ENCODE results near the gene ACOXL. TPM values are rescaled to one million over a fixed set of nuclear protein-coding genes. Genes with fewer than 3 reads are reported as not detected.

Gene ACOXL
- total RNA-seq, 1 donor from 2014 or later, result 0.23 TPM

DNA sequence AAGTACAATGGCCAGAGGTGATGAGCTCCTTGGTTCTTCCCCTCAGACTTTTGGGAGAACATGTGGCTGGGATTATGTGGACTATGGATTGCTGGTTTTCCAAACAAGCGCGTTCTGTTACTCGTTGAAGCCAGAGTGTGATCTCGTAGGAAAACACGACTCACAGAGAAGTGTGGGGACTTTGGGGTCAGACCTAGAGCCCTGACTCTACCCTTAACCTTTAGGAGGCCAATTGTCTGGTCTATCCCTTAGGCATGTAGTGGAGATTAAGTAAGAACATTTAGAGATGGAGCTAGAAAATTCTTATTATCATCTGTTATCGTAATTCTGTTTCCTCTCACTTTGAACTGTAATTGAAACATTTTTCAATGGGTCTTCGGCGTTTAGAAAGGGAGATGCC, 424.2 kb downstream of the ACOXL start:
- no peaks in the 10 kb centered on the region for H3K27me3 Mint-ChIP-seq (ENCODE audit: low read depth, unreplicated experiment)

DNA sequence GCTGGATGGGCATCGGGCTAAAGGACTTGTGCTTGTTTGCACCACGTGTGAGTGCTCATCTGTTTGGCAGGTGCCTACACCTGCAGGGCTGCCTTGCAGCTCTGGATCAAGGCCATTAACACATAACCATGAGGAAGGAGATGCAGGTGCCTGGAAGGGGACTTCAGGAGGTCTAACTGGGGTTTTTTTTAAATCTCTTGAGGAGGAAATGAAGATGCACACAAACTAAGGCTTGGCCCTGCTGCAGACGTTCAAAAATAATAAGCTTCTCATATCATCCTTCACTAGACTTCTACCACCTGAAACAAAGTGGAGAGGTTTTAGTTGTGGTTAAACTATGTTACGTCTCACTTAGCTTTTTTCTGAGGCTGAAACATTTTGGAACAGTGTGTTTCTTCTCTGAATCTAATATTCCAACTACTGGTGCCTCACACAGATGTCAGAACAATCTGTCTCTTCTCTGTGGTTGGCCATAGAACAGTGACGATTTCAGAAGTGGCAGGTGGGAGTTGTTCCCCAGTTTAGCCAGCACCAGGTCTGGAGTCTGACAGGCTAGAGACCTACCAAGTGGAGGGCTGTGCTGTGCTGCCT, 424.8 kb downstream of the ACOXL start:
- no peaks in the 10 kb centered on the region for H3K27me3 Mint-ChIP-seq (ENCODE audit: low read depth, unreplicated experiment)
- no peak for FAIRE-seq
- TF ChIP-seq, protein P1, sequence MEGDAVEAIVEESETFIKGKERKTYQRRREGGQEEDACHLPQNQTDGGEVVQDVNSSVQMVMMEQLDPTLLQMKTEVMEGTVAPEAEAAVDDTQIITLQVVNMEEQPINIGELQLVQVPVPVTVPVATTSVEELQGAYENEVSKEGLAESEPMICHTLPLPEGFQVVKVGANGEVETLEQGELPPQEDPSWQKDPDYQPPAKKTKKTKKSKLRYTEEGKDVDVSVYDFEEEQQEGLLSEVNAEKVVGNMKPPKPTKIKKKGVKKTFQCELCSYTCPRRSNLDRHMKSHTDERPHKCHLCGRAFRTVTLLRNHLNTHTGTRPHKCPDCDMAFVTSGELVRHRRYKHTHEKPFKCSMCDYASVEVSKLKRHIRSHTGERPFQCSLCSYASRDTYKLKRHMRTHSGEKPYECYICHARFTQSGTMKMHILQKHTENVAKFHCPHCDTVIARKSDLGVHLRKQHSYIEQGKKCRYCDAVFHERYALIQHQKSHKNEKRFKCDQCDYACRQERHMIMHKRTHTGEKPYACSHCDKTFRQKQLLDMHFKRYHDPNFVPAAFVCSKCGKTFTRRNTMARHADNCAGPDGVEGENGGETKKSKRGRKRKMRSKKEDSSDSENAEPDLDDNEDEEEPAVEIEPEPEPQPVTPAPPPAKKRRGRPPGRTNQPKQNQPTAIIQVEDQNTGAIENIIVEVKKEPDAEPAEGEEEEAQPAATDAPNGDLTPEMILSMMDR (IDR thresholded peaks at IDR 0.05; ENCODE audit: insufficient read depth, low read depth, low read length), result no peak
- no peak for TF ChIP-seq EZH2 (IDR thresholded peaks at IDR 0.05; ENCODE audit: insufficient read depth, low read length)
- Histone ChIP-seq H2AFZ (ENCODE audit: low read depth, low read length) (no peak overlapping the region), H3K4me2 (ENCODE audit: low read length) (no peak overlapping the region), H3K27ac (ENCODE audit: low read depth, low read length) (no peak overlapping the region), H3K4me1 (ENCODE audit: insufficient read depth, low read length) (peaks cover 28% of the 10 kb centered on the region), H3K36me3 (ENCODE audit: insufficient read depth, low read length) (no peaks in the 10 kb centered on the region), H3K4me3 (ENCODE audit: insufficient read depth, low read depth, low read length) (no peak overlapping the region), H3K79me2 (ENCODE audit: insufficient read depth, low read length) (no peaks in the 10 kb centered on the region), H4K20me1 (ENCODE audit: insufficient read depth, low read length) (no peaks in the 10 kb centered on the region), H3K9me3 (ENCODE audit: insufficient read depth, low read depth, low read length) (no peaks in the 10 kb centered on the region), H3K27me3 (ENCODE audit: insufficient read depth, low read length) (no peaks in the 10 kb centered on the region), H3K9ac (ENCODE audit: low read length) (no peak overlapping the region)
- no peak overlapping the region for H3K27ac Mint-ChIP-seq (ENCODE audit: unreplicated experiment)
- peaks cover 29% of the 10 kb centered on the region for H3K36me3 Mint-ChIP-seq (ENCODE audit: low read depth, unreplicated experiment)
- no peak overlapping the region for H3K4me3 Mint-ChIP-seq (ENCODE audit: unreplicated experiment)
- peaks cover 1% of the 10 kb centered on the region for H3K9me3 Mint-ChIP-seq (ENCODE audit: unreplicated experiment)
- H3K4me1 Mint-ChIP-seq (ENCODE audit: low read depth, unreplicated experiment), result peaks cover 50% of the 10 kb centered on the region
- no peak for DNase-seq (ENCODE audit: low read depth)

More for the DNA sequence above, 424.2 kb downstream of the ACOXL start:
- no peak overlapping the region for H3K4me3 ChIP-seq (ENCODE audit: insufficient read depth, low read depth, low read length)
- no peak overlapping the region for H3K4me2 ChIP-seq (ENCODE audit: low read length)
- no peaks in the 10 kb centered on the region for H3K9me3 ChIP-seq (ENCODE audit: insufficient read depth, low read depth, low read length)
- no peak overlapping the region for H3K27ac ChIP-seq (ENCODE audit: low read depth, low read length)
- Mint-ChIP-seq H3K4me1 (ENCODE audit: low read depth, unreplicated experiment) (peaks cover 46% of the 10 kb centered on the region), H3K27ac (ENCODE audit: unreplicated experiment) (peak overlapping the region; percentile 15), H3K9me3 (ENCODE audit: unreplicated experiment) (peaks cover 1% of the 10 kb centered on the region), H3K36me3 (ENCODE audit: low read depth, unreplicated experiment) (peaks cover 29% of the 10 kb centered on the region), H3K4me3 (ENCODE audit: unreplicated experiment) (no peak overlapping the region)
- H2AFZ ChIP-seq (ENCODE audit: low read depth, low read length), result no peak overlapping the region
- H3K36me3 ChIP-seq (ENCODE audit: insufficient read depth, low read length), result no peaks in the 10 kb centered on the region
- DNase-seq (ENCODE audit: low read depth) (no peak), FAIRE-seq (no peak)
- H3K79me2 ChIP-seq (ENCODE audit: insufficient read depth, low read length), result no peaks in the 10 kb centered on the region
- no peak for TF ChIP-seq EZH2 (IDR thresholded peaks at IDR 0.05; ENCODE audit: insufficient read depth, low read length)
- TF ChIP-seq, protein P1 (IDR thresholded peaks at IDR 0.05; ENCODE audit: insufficient read depth, low read depth, low read length), result no peak
- no peaks in the 10 kb centered on the region for H4K20me1 ChIP-seq (ENCODE audit: insufficient read depth, low read length)
- H3K9ac ChIP-seq (ENCODE audit: low read length), result no peak overlapping the region
- no peaks in the 10 kb centered on the region for H3K27me3 ChIP-seq (ENCODE audit: insufficient read depth, low read length)
- peaks cover 22% of the 10 kb centered on the region for H3K4me1 ChIP-seq (ENCODE audit: insufficient read depth, low read length)

DNA sequence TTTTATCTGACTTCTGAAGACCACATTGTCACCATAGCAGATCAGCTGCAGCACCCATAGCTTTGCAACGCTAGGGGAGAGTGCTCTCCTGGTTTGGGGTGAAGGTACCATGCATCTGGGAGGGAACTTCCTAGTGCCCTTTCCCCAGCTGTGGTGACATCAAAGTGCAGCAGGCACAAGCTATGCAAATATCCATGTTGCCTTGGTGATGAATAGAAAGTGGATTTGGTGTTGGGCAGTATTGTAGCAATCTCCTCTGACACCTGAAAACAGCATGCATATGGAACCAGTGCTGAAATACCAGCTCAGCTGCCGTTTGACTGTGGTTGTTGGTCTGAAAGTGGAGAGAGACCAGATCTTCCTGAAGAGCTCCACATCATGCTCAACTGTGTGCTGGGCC, 425.4 kb downstream of the ACOXL start:
- Mint-ChIP-seq H3K4me1 (ENCODE audit: low read depth, unreplicated experiment) (peaks cover 56% of the 10 kb centered on the region), H3K36me3 (ENCODE audit: low read depth, unreplicated experiment) (peaks cover 26% of the 10 kb centered on the region), H3K27ac (ENCODE audit: unreplicated experiment) (no peak overlapping the region), H3K27me3 (ENCODE audit: low read depth, unreplicated experiment) (no peaks in the 10 kb centered on the region), H3K9me3 (ENCODE audit: unreplicated experiment) (peaks cover 1% of the 10 kb centered on the region), H3K4me3 (ENCODE audit: unreplicated experiment) (no peak overlapping the region)
- Histone ChIP-seq H3K4me3 (ENCODE audit: insufficient read depth, low read depth, low read length) (no peak overlapping the region), H3K27me3 (ENCODE audit: insufficient read depth, low read length) (no peaks in the 10 kb centered on the region), H3K4me1 (ENCODE audit: insufficient read depth, low read length) (peaks cover 34% of the 10 kb centered on the region), H3K36me3 (ENCODE audit: insufficient read depth, low read length) (no peaks in the 10 kb centered on the region), H4K20me1 (ENCODE audit: insufficient read depth, low read length) (no peaks in the 10 kb centered on the region), H2AFZ (ENCODE audit: low read depth, low read length) (no peak overlapping the region), H3K27ac (ENCODE audit: low read depth, low read length) (no peak overlapping the region), H3K9me3 (ENCODE audit: insufficient read depth, low read depth, low read length) (no peaks in the 10 kb centered on the region), H3K9ac (ENCODE audit: low read length) (no peak overlapping the region), H3K4me2 (ENCODE audit: low read length) (no peak overlapping the region), H3K79me2 (ENCODE audit: insufficient read depth, low read length) (no peaks in the 10 kb centered on the region)
- DNase-seq (ENCODE audit: low read depth), result no peak
- TF ChIP-seq, protein P1 (IDR thresholded peaks at IDR 0.05; ENCODE audit: insufficient read depth, low read depth, low read length), result no peak
- no peak for TF ChIP-seq EZH2 (IDR thresholded peaks at IDR 0.05; ENCODE audit: insufficient read depth, low read length)
- no peak for FAIRE-seq

Data from astrocyte (in vitro differentiated cells and primary cell).